Suprapubic skin (tissue), 3 donors: ENCODE results near the gene GSDME.

Experiments used
- CTCF ChIP-seq, 2 donors: fragments of 200-600 bp in 1 of 2; fragments of 450-650 bp in 1 of 2; sonication (generic) in 1 of 2; IDR thresholded peaks; one replicate each; pipeline ENCODE4 v1.5.1; 2016 to 2019; ENCODE audit warnings: antibody characterized with exemption in 2 of 2, mild to moderate bottlenecking in 1 of 2, moderate library complexity in 1 of 2
- EP300 ChIP-seq: sonication (generic); formaldehyde crosslinking; IDR thresholded peaks from one replicate; pipeline ENCODE4 v1.6.1; 2017; ENCODE audit warnings: antibody characterized with exemption

DNA sequence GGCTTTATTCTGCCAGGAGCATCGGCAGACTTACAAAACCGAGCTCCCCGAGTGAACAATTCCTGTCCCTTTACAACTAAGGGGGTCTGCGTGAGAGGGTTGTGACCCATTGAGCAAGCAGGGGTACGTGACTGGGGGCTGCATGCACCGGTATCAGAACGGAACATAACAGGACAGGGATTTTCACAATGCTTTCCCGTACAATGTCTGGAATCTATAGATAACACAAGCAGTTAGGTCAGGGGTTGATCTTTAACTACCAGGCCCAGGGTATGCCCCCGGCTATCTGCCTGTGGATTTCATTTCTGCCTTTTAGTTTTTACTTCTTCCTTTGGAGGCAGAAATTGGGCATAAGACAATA is 38.1 kb upstream of the GSDME start:
- no peak for TF ChIP-seq CTCF (IDR thresholded peaks at IDR 0.05)
- no peak for TF ChIP-seq EP300
